HepG2 (cell line): ENCODE measurements around the gene NME7. TPM values are rescaled to one million over a fixed set of nuclear protein-coding genes. Genes with fewer than 3 reads are reported as not detected.

Experiments
- ATAC-seq: fragments of 200-7000 bp; cut with Tn5 transposase; 3 replicates; pipeline ENCODE4 v1.9.1; 2020; ENCODE audit warnings: mild to moderate bottlenecking, moderate library complexity
- BruUV-seq: library from RNA; stranded (reverse); fragments of 400-500 nt; replicated peaks from 2 replicates; lab custom pipeline; 2021; lab: Mats Ljungman, UMichigan
- CTCF ChIA-PET: fragments of 300-600 bp; formaldehyde crosslinking; extraction: SDS; loops from one replicate; lab custom pipeline; 2021; ENCODE audit warnings: low total read pairs, inconsistent platforms, low intra/inter-chr PET ratio; lab: Yijun Ruan, JAX
- POLR2A ChIA-PET: fragments of 350-600 bp; sonication (Branson Sonifier 250); formaldehyde crosslinking; loops from one replicate; lab custom pipeline; 2020; ENCODE audit warnings: antibody characterized with exemption, inconsistent platforms; lab: Yijun Ruan, JAX
- DNase-seq: peaks from one replicate; pipeline ENCODE4 v3.0.0-alpha.2; 2015; ENCODE audit warnings: low spot score
- FAIRE-seq: peaks from 3 replicates; lab custom pipeline; 2011; peaks lifted over from hg19 to GRCh38; lab: Jason Lieb, UNC
- H2AFZ ChIP-seq: one replicate; pipeline ENCODE4 v1.6.1; 2011; ENCODE audit warnings: low read length, inconsistent platforms
- H3K27ac ChIP-seq: fragments of 300-600 bp; 3 replicates; pipeline ENCODE4 v1.8.0; 2011; ENCODE audit warnings: mixed run types, mild to moderate bottlenecking, mixed read lengths, low read length, inconsistent platforms; ENCODE audit not compliant: insufficient read depth; ENCODE audit errors: extremely low read length
- H3K27me3 ChIP-seq, 2 experiments: fragments of 200-600 bp in 1 of 2; 2 replicates in 1 of 2; 3 replicates in 1 of 2; pipeline versions ENCODE4 v1.6.0 to v1.8.0; 2011; ENCODE audit warnings: low read length in 2 of 2, mild to moderate bottlenecking in 2 of 2, moderate library complexity in 2 of 2, inconsistent platforms in 1 of 2; ENCODE audit not compliant: insufficient read depth in 2 of 2, control insufficient read depth in 1 of 2
- H3K36me3 ChIP-seq, 2 experiments: fragments of 200-600 bp in 1 of 2; replicated peaks in 1 of 2; 2 replicates in 1 of 2; 3 replicates in 1 of 2; pipeline versions ENCODE4 v1.5.1 to v1.8.0; 2011; ENCODE audit warnings: low read length in 2 of 2, inconsistent platforms in 1 of 2; ENCODE audit not compliant: insufficient read depth in 2 of 2, control insufficient read depth in 1 of 2
- H3K4me1 ChIP-seq: 2 replicates; pipeline ENCODE4 v1.5.1; 2012; ENCODE audit warnings: low read length, inconsistent platforms; ENCODE audit not compliant: insufficient read depth
- H3K4me2 ChIP-seq: 2 replicates; pipeline ENCODE4 v1.6.0; 2011; ENCODE audit warnings: low read depth, low read length, inconsistent platforms
- H3K4me3 ChIP-seq, 3 experiments: fragments of 200-600 bp in 1 of 3; sonication (generic), shearing (Covaris generic) in 1 of 3; replicated peaks in 1 of 3; 2 replicates each; pipeline ENCODE4 v1.5.1; 2011 to 2016; ENCODE audit warnings: low read length in 3 of 3, inconsistent platforms in 2 of 3, low read depth in 2 of 3, mild to moderate bottlenecking in 2 of 3, control low read depth in 1 of 3, mixed read lengths in 1 of 3; ENCODE audit not compliant: insufficient read depth in 1 of 3
- H3K79me2 ChIP-seq: one replicate; pipeline ENCODE4 v1.6.1; 2011; ENCODE audit warnings: low read length, inconsistent platforms; ENCODE audit not compliant: insufficient read depth
- H3K9ac ChIP-seq: 2 replicates; pipeline ENCODE4 v1.6.0; 2011; ENCODE audit warnings: mild to moderate bottlenecking, low read depth, low read length, inconsistent platforms; ENCODE audit not compliant: insufficient read depth
- H3K9me3 ChIP-seq: 2 replicates; pipeline ENCODE4 v1.5.1; 2012; ENCODE audit warnings: mild to moderate bottlenecking, low read length
- H4K20me1 ChIP-seq: 2 replicates; pipeline ENCODE4 v1.6.0; 2011; ENCODE audit warnings: inconsistent platforms, mild to moderate bottlenecking, low read length, moderate library complexity; ENCODE audit not compliant: insufficient read depth
- ARNTL ChIP-seq: sonication (generic); formaldehyde crosslinking; IDR thresholded peaks from 2 replicates; pipeline ENCODE4 v1.4.0; 2020; ENCODE audit warnings: mild to moderate bottlenecking, missing genetic modification reagents
- FOXK1 ChIP-seq: sonication (generic); formaldehyde crosslinking; IDR thresholded peaks from 2 replicates; pipeline ENCODE4 v1.4.0; 2020; ENCODE audit warnings: low read depth, missing genetic modification reagents, borderline replicate concordance
- GZF1 ChIP-seq: sonication (generic); formaldehyde crosslinking; IDR thresholded peaks from 2 replicates; pipeline ENCODE4 v1.5.1; 2020; ENCODE audit warnings: mild to moderate bottlenecking, missing genetic modification reagents
- HIVEP1 ChIP-seq: sonication (generic); formaldehyde crosslinking; IDR thresholded peaks from 2 replicates; pipeline ENCODE4 v1.4.0; 2020; ENCODE audit warnings: mild to moderate bottlenecking, missing genetic modification reagents
- JARID2 ChIP-seq: sonication (generic); formaldehyde crosslinking; IDR thresholded peaks from 2 replicates; pipeline ENCODE4 v1.8.1; 2023; ENCODE audit warnings: missing genetic modification reagents, inconsistent platforms; ENCODE audit not compliant: insufficient replicate concordance
- RELA ChIP-seq: sonication (generic); formaldehyde crosslinking; IDR thresholded peaks from 2 replicates; pipeline ENCODE4 v1.4.0; 2020; ENCODE audit warnings: missing genetic modification reagents
- ZBTB46 ChIP-seq: sonication (generic); formaldehyde crosslinking; IDR thresholded peaks from 2 replicates; pipeline ENCODE4 v1.4.0; 2020; ENCODE audit warnings: mild to moderate bottlenecking, missing genetic modification reagents, borderline replicate concordance
- ZNF160 ChIP-seq: sonication (generic); formaldehyde crosslinking; IDR thresholded peaks from 2 replicates; pipeline ENCODE4 v1.8.0; 2022; ENCODE audit warnings: mild to moderate bottlenecking, inconsistent platforms, missing genetic modification reagents
- ZNF44 ChIP-seq: sonication (generic); formaldehyde crosslinking; IDR thresholded peaks from 2 replicates; pipeline ENCODE4 v1.5.1; 2020; ENCODE audit warnings: mild to moderate bottlenecking, missing genetic modification reagents
- WGBS: methylation state at CpG from one replicate; pipeline ENCODE4 v1.1.6; 2017; ENCODE audit warnings: low lambda C conversion rate; 5-methylcytosine and 5-hydroxymethylcytosine counted together
- in situ Hi-C: cut with HindIII; loops from 2 replicates; pipeline ENCODE4 v1.10.0; 2017; ENCODE audit warnings: low pct_unique_long_range_greater_than_20kb; ENCODE audit not compliant: extremely low pct_ligation_motif_present
- intact Hi-C: fragments of 100-400 bp; cut with micrococcal nuclease; formaldehyde crosslinking; loops from one replicate; pipeline ENCODE4 v1.10.0; 2022; ENCODE audit not compliant: unreplicated experiment
- polyA plus RNA-seq, 8 experiments: library from polyadenylated mRNA; depleted of rRNA in 3 of 8; stranded (reverse) in 7 of 8; unstranded in 1 of 8; fragments of >200 nt; fragmentation: Illumina TruSeq in 4 of 8; extraction: Trizol in 4 of 8; gene quantifications; 2 replicates each; pipeline versions ENCODE4 v1.2.1 to v1.2.3, GENCODE V29; 2011 to 2016; ENCODE audit warnings: low read depth in 4 of 8, missing spikeins in 1 of 8, mixed read lengths in 1 of 8; ENCODE audit not compliant: insufficient read depth in 1 of 8
- total RNA-seq, 5 experiments: library from RNA; depleted of rRNA; stranded (reverse); fragments of >200 nt; fragmentation: Illumina TruSeq; extraction: Trizol; gene quantifications; 2 replicates each; pipeline ENCODE4 v1.2.3, GENCODE V29; 2016; ENCODE audit warnings: low read depth in 1 of 5

Gene NME7
- total and polyA plus RNA-seq, 2 of the 13 experiments (the other 11 are each of a cell fraction or from before 2014, with no cell fraction given), result 9.4 to 22.5 TPM

GRCh38 chr1:169330927-169331326, 36.7 kb downstream of the NME7 start:
- BruUV-seq, result no TSS peak
- Histone ChIP-seq H3K9me3 (no peaks in the 10 kb centered on the region), H3K9ac (no peak overlapping the region), H4K20me1 (no peaks in the 10 kb centered on the region), H3K36me3 (no peaks in the 10 kb centered on the region), H3K4me2 (no peak overlapping the region), H2AFZ (no peak overlapping the region), H3K4me3 (no peak overlapping the region), H3K4me1 (no peaks in the 10 kb centered on the region), H3K27ac (no peak overlapping the region), H3K27me3 (no peaks in the 10 kb centered on the region), H3K79me2 (no peaks in the 10 kb centered on the region)
- intact Hi-C loops (no loop called here), in situ Hi-C loops (no loop called here)
- CTCF ChIA-PET, result no interaction called here
- no peak for TF ChIP-seq HIVEP1 (CRISPR knock-in tag)
- TF ChIP-seq ARNTL (CRISPR knock-in tag), result no peak
- TF ChIP-seq ZBTB46 (CRISPR knock-in tag), result no peak
- no peak for TF ChIP-seq FOXK1
- no peak for TF ChIP-seq RELA (CRISPR knock-in tag)
- no peak for TF ChIP-seq GZF1 (CRISPR knock-in tag)
- no peak for ATAC-seq
- POLR2A ChIA-PET, result no interaction called here
- no peak for DNase-seq
- 94% methylated on average over 2 of the region's 2 CpGs for WGBS
- no peak for FAIRE-seq

GRCh38 chr1:169329383-169329782, 38.2 kb downstream of the NME7 start:
- H3K79me2 ChIP-seq, result no peaks in the 10 kb centered on the region
- no peak for DNase-seq
- intact Hi-C loops (no loop called here), in situ Hi-C loops (no loop called here)
- H3K4me1 ChIP-seq, result no peaks in the 10 kb centered on the region
- ATAC-seq, result no peak
- CTCF ChIA-PET, result no interaction called here
- no peak for FAIRE-seq
- no peaks in the 10 kb centered on the region for H3K27me3 ChIP-seq
- H3K27ac ChIP-seq, result no peak overlapping the region
- H2AFZ ChIP-seq, result no peak overlapping the region
- no peaks in the 10 kb centered on the region for H3K9me3 ChIP-seq
- H3K36me3 ChIP-seq, result no peaks in the 10 kb centered on the region
- POLR2A ChIA-PET, result no interaction called here
- no peak overlapping the region for H3K4me3 ChIP-seq
- BruUV-seq, result no TSS peak
- H4K20me1 ChIP-seq, result no peaks in the 10 kb centered on the region
- no peak overlapping the region for H3K4me2 ChIP-seq
- no peak overlapping the region for H3K9ac ChIP-seq
- peak; percentile 89 for TF ChIP-seq ZNF160 (CRISPR knock-in tag)
- no peak for TF ChIP-seq ZNF44 (CRISPR knock-in tag)
- no peak for TF ChIP-seq JARID2
- WGBS, result 98% methylated on average over 1 of the region's 1 CpG
